ENCODE results near the gene ANKS4B.
A peak's percentile ranks its signal among the peaks of the same experiment; 100 is the strongest.
"Not testable (repeated sequence)": the region's sequence is repeated elsewhere in the genome, so short reads cannot be mapped to it uniquely, and the experiment has no call there.

The ANKS4B gene

DNA sequence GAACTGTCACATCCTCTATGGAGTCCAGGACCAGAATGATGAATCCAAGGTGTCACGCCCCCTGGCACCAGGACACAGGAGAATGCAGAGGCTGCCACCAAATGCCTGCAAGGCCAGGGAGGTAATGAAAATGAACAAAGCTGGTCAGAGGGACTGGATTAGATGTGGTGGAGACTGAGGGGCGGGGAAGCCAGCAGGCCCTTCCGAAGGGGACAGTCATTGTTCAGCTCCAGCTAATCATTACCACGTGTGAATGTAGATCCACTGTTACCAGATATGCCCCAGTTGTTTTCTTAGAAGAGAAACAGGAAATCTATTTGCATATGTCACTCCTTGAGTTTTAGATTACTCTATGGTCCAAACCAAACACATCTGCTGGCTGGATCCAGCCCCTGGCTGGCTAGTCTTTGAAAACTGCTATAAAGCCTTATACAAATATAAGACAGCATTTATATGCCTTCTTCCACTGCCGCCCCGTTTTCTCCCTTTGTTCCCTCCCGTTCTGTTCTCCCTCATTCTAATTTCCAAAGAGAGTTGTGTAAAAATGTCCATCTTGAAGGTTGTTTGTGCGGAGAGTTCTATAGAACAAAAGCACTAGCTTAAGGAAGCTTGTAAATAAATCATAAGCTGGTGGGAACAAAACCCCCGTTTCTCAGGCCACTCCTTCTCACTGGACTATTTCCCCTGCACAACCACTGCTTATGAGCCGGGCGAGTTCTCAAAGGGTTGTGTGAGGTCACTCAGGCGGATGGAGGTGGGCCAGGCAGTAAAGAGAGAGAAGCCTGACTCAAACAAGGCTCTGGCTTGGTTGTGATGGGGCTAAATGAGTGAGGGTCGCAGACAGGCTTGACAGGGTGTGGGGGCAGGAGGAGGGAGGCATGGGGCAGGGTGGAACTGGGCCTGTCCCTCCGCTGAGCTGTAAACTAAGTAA, 30.4 kb downstream of the ANKS4B start:
- no peak for DNase-seq

GRCh38 chr16:21264571-21265036, 31.1 kb downstream of the ANKS4B start:
- no peak for DNase-seq

- no peak for DNase-seq
Observed at GRCh38 chr16:21265104-21265837, 31.8 kb downstream of the ANKS4B start.

- DNase-seq = no peak
Observed at GRCh38 chr16:21267298-21267697, 33.8 kb downstream of the ANKS4B start.

GRCh38 chr16:21268236-21268635, 34.7 kb downstream of the ANKS4B start:
- DNase-seq = no peak

DNA sequence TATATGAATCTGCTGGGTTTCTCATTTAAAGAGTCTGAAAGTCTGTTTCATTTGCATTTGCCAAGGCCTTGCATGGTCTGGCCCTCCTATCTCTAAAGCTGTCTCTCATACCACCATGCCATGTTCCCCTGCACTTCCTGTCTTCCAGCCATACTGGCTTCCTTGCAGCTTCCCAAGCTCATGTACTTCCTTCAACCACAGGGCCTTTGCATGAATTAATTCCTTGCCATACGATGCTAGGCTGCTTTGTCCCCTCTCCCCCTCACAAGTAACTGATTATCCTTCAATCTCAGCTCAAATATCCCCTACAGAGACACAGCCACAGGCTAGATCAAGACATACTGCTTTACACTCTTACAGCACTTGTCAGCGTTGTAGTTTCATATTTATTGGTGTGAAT, 38.8 kb downstream of the ANKS4B start:
- no peak for DNase-seq

DNA sequence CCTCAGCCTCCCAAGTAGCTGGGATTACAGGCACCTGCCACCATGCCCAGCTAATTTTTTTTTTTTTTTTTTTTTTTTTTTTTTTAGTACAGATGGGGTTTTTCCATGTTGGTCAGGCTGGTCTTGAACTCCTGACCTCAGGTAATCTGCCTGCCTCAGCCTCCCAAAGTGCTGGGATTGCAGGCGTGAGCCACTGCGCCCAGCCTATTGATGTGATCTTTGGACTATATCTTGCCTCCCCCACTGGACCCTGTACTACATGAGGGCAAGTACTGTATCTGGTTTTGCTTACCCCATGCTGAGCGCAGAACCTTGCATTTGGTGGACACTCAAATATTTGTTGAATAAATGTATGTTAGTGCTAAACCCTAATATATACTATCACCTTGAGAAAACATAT, 39.3 kb downstream of the ANKS4B start:
- not testable (repeated sequence) for DNase-seq

DNA sequence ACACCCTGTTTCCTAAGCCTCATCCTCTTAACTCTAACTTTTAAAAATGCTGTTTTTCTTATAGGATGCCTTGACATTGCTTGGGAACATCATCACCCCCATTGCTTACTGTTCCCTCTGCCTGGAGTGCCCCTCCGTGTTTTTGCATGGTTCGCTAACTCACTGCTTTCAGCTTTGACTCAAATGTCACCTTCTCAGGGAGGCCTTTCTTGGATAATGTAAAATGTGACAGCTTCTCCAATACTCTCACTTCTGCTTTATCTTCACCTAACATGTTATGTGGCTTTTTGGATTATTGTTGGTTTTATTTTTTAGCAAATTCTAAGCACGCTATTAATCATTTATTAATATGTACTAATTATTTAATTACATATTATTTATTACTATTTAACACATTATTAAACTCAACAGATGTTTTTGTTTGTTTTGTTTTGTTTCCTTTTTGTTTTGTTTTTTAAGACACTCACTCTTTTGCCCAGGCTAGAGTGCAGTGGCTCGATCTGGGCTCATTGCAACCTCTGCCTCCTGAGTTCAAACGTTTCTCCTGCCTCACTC, 40.8 kb downstream of the ANKS4B start:
- no peak for DNase-seq

DNA sequence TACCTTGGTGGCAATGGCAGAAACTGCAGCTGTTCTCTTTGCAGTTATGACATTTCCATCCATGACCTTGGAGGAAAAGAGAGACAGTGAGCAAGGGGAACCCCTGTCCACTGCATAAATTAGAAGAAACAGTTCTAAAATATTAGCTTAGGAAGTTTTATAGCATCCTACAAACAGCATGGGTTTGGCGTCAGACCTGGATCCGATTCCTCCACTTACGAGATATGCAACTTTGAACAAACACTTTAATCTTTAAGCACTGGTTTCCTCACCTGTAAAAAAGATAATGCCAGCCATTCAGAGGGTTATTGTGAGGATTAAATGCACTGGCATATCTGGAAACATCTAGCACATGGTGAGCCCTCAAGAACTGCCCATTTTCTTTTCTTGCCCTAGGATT, 42.0 kb downstream of the ANKS4B start:
- no peak for DNase-seq

- DNase-seq = no peak
Observed at GRCh38 chr16:21276090-21276489, 42.6 kb downstream of the ANKS4B start.

DNA sequence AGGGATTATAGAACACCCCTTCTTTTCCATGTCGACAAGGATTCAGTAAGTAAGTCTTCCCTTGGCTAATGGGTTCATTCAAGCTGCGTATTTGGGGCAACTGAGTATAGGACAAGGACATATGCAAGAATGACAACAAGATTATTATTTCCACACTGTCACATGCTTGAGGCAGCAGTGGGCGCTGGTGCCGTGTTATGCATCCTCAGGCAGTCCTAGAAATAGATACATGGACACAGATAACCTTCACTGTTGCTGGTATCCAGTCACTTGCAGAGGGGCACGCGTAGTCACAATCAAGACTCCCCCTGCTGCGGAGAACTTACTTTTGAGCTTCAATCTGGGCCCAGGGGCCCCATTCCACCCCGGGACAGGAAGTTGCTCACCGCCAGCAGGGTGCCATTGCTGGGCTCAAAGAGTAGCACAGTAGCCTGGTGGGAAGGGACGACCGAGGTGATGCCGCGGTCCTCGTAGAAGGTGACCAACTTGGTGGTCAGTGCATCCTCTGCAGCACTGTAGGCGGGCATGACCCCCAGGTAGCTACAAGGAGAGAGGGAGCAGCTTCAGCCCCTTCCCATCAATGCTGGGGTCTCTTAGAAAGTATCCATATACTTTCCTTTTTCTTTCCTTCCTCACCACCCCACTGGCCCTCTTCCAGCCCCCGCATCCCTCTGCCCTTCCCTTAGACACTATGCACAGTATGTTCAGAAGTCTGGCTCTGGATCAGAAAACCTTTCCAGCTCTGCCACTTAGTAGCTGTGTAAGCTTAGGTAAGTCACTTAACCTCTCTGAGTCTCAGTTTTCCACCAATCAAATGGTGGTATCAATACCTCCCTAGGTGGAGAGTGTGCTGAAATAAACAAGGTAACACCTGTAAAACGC, 43.8 kb downstream of the ANKS4B start:
- no peak for DNase-seq

DNA sequence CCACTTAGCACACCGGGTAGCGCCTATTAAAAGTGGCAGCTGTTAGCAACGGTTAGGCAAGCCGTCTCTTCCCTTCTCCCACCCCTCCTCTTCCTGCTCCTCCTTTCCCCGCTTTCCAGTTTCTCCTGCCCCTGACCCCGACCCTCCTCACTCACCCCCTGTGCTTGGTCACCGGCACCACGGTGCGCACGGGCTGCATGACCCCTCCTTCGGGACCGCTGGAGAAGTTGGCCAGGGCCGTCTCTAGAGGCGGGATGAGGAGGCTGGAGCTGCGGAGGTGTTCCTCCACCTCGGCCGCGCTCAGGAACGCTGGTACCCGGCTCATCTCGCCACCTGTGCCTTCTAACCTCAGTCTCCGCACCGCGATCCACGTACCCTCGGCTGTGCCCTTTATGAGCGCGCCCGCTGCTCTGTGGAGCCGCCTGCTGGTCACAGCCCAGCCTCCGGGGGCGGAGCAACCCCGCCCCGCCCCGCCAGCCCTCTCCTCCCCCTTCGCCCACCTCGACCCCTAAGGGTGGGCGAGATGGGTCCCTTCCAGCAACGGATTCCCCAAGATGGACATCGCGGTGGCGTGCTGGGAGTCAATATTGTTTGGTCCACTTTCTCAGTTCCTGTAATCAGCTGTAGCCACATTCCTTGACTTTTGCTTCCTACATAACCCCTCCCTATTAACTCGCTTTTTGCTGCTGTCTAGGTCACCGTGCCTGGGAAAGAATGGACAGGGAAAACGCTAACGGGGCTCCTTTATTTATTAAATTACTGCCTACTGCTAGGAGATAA, 44.6 kb downstream of the ANKS4B start, which contains the start of gene CRYM:
TSS of gene CRYM (minus strand) at position 364 of the 780 bp plus-strand sequence. CDS start at position 325, 39 bp downstream.
- DNase-seq = no peak

DNA sequence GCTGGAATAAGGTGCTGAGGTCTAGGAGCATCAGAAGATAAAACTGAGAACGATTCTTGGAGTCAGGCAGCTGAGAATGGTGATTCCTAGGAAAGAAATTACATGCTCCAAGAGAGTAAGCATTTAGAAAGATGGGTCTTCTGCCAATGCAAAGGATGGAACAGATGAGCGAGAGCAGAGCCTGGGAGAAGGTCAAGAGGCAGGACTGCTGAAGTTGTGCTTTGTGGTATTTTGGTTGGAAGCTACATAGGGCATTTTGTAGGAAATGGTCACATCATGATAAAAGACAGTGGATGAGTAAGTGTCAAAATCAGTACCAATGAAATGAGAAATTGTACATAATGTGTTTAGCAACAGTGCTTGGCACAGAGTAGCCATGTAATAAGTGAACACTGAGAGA, 46.0 kb downstream of the ANKS4B start:
- no peak for DNase-seq

DNA sequence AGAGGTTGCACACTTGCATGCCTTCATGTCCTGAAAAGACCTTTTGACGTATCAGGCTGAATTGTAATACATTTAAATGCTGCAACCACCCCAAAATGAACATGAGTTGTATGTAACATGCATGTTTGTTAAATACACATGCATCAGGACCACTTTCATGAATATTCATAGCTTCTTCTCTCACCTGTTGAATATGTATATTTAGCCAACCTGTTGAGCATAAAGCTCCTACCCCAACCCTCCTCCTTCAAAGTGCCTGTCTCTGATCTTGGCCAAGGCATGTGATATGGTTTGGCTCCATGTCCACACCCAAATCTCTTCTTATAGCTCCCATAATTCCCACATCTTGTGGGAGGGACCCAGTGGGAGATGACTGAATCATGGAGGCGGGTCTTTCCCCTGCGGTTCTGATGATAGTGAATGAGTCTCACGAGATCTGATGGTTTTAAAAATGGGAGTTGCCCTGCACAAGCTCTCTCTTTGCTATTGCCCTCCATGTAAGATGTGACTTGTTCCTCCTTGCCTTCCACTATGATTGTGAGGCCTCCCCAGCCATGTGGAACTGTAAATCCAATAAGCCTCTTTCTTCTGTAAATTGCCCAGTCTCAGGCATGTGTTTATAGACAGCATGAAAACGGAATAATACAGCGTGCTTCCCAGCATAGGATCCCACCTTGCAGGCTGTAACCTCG, 48.3 kb downstream of the ANKS4B start:
- DNase-seq = no peak

DNA sequence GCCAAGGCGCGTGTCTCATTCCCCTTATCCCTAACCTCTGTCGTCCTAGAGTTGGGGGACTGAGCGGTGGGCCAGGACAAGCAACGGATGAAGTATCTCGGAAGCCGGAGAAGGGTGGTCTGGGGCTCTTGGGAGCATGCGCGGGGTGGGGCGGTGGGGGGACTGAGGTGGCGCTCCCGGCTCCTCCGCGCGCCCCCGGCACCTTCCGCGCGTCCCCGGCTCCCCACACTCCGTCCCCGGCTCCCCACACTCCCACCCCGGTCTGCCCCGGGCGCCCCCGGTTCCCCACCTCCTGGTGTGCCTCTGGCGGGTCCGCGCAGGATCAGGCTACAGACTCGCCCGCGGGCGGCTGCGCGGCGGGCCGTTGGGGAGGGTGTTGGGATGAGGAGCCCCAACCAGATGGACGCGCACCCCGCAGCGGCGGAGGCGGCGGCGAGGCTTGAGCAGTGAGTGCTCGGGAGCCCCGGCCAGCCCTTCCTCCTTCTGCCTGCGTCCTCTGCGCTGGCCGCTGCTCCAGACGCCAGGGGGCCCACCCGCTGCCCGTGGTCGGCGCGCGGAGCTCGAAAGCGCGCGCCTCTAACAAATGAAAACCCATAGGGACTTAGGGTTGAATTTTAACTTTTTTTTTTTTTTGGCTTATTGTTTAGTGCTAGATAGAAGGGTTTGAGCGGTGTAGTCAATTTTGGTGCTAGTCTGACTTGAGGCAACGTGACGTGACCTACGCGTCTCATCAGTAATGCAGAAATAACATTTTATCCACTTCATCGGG, 50.2 kb downstream of the ANKS4B start:
- no peak for DNase-seq

DNA sequence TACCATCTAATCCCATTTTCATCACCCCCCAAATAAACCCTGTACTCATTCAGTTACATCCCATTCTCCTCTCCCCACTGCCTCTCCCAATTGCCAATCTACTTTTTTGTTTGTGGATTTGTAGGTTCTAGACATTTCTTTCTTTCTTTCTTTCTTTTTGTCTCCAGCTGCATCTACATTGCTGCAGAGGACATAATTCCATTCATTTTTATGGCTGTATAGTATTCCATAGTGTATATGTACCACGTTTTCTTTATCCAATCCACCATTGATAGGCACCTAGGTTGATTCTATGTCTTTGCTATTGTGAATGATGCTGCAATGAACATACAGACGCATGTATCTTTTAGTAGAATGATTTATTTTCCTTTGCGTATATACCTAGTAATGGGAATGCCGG, 50.9 kb downstream of the ANKS4B start:
- DNase-seq = no peak

GRCh38 chr16:21285314-21285713, 51.8 kb downstream of the ANKS4B start:
- no peak for DNase-seq

GRCh38 chr16:21289789-21290188, 56.3 kb downstream of the ANKS4B start:
- DNase-seq = not testable (repeated sequence)

GRCh38 chr16:21300309-21301167, 67.0 kb downstream of the ANKS4B start:
- peak; percentile 99 for DNase-seq

Data from MV-4-11 (cell line).